ENCODE data around the gene PRKD1. TPM values are rescaled to one million over a fixed set of nuclear protein-coding genes. Genes with fewer than 3 reads are reported as not detected.

The PRKD1 gene
- polyA plus RNA-seq, 1 of the 3 experiments (the other 2 are of a cell fraction) = 0.07 TPM

DNA sequence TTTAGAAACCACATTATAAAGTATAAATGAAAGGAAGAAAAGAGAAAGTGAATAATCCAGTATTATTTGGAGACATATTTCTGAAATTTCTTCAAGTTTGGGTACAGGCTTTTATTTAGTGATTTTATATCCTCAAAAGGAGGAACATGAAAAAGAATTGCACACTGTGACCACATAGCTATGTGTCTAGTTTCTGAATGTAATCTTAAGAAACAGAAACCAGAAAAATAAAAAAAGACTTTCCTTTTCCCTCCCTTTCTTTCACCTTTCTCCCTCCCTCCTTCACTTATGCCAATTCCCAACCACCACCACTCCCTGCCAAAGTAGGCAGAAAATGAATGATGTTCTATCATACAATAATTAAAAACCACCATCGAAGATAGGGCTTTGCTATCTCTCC is 189.6 kb downstream of the PRKD1 start:
- no peak for DNase-seq
- H3K27ac ChIP-seq (ENCODE audit: low read depth in 2 of 2, low read length in 1 of 2) = no peak overlapping the region
- ChIA-PET POLR2A (no interaction called here), CTCF (no interaction called here)
- H3K9me2 ChIP-seq = no peaks in the 10 kb centered on the region
- H3K4me1 ChIP-seq (ENCODE audit: control insufficient read depth in 1 of 2, insufficient read depth in 2 of 2, low read depth in 1 of 2, low read length in 1 of 2) = no peaks in the 10 kb centered on the region
- no peaks in the 10 kb centered on the region for H3K36me3 ChIP-seq (replicated peaks in 1 of 2; ENCODE audit: control insufficient read depth in 1 of 2, insufficient read depth in 2 of 2, low read length in 1 of 2)
- H3K9ac ChIP-seq = no peak overlapping the region
- H3F3A ChIP-seq (replicated peaks; ENCODE audit: insufficient read depth) = no peaks in the 10 kb centered on the region
- H4K20me1 ChIP-seq (ENCODE audit: insufficient read depth) = no peaks in the 10 kb centered on the region
- no peak overlapping the region for H3K4me2 ChIP-seq
- H2AFZ ChIP-seq (ENCODE audit: low read depth) = no peak overlapping the region
- H3K9me3 ChIP-seq = no peaks in the 10 kb centered on the region
- 6% methylated on average over 1 of the region's 1 CpG for WGBS (ENCODE audit: low lambda C conversion rate)
- H3K79me2 ChIP-seq (ENCODE audit: insufficient read depth) = no peaks in the 10 kb centered on the region
- H3K27me3 ChIP-seq (ENCODE audit: insufficient read depth) = peaks cover 4% of the 10 kb centered on the region; the same call in 1 of the 2 replicates
- no peak overlapping the region for H3K4me3 ChIP-seq (ENCODE audit: low read depth in 2 of 2, low read length in 1 of 2)
- TF ChIP-seq GABPA (IDR thresholded peaks at IDR 0.05; ENCODE audit: low read depth) = no peak
- no peak for TF ChIP-seq EZH2phosphoT487 (IDR thresholded peaks at IDR 0.05; ENCODE audit: borderline replicate concordance, low read depth)
- no peak for TF ChIP-seq IRF3 (IDR thresholded peaks at IDR 0.05; ENCODE audit: low read depth, low read length)
- no peak for TF ChIP-seq RXRA (IDR thresholded peaks at IDR 0.05; ENCODE audit: borderline replicate concordance, low read depth)
- TF ChIP-seq USF1 (IDR thresholded peaks at IDR 0.05; ENCODE audit: borderline replicate concordance, low read depth) = no peak
- TF ChIP-seq, protein P1, sequence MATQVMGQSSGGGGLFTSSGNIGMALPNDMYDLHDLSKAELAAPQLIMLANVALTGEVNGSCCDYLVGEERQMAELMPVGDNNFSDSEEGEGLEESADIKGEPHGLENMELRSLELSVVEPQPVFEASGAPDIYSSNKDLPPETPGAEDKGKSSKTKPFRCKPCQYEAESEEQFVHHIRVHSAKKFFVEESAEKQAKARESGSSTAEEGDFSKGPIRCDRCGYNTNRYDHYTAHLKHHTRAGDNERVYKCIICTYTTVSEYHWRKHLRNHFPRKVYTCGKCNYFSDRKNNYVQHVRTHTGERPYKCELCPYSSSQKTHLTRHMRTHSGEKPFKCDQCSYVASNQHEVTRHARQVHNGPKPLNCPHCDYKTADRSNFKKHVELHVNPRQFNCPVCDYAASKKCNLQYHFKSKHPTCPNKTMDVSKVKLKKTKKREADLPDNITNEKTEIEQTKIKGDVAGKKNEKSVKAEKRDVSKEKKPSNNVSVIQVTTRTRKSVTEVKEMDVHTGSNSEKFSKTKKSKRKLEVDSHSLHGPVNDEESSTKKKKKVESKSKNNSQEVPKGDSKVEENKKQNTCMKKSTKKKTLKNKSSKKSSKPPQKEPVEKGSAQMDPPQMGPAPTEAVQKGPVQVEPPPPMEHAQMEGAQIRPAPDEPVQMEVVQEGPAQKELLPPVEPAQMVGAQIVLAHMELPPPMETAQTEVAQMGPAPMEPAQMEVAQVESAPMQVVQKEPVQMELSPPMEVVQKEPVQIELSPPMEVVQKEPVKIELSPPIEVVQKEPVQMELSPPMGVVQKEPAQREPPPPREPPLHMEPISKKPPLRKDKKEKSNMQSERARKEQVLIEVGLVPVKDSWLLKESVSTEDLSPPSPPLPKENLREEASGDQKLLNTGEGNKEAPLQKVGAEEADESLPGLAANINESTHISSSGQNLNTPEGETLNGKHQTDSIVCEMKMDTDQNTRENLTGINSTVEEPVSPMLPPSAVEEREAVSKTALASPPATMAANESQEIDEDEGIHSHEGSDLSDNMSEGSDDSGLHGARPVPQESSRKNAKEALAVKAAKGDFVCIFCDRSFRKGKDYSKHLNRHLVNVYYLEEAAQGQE (IDR thresholded peaks at IDR 0.05; ENCODE audit: low read depth, low read length) = no peak
- TF ChIP-seq SMC3 (IDR thresholded peaks at IDR 0.05; ENCODE audit: low read depth, low read length) = no peak
- no peak for TF ChIP-seq NFIC (IDR thresholded peaks at IDR 0.05; ENCODE audit: borderline replicate concordance)

DNA sequence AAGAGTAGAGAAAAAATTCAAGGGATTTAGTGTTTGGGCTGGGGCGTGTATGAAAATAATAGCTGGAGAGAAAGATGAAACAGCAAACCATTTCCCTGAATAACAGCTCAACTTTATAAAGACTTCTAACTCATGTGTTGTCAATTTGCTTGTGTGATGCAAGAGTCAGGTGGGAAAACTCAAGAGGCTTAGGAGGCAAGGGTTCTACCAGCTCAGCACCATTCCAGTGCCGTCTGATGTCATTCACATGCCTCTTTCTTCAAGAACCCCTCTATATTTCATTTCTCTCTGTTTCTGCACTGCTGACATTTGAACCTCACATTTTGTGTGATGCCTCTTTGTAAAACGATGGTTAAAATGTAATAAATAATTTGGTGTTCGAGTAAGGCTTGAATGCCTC is 192.2 kb downstream of the PRKD1 start:
- no peak overlapping the region for H3K27ac ChIP-seq (ENCODE audit: low read depth in 2 of 2, low read length in 1 of 2)
- CTCF ChIA-PET = no interaction called here
- TF ChIP-seq, protein P2, sequence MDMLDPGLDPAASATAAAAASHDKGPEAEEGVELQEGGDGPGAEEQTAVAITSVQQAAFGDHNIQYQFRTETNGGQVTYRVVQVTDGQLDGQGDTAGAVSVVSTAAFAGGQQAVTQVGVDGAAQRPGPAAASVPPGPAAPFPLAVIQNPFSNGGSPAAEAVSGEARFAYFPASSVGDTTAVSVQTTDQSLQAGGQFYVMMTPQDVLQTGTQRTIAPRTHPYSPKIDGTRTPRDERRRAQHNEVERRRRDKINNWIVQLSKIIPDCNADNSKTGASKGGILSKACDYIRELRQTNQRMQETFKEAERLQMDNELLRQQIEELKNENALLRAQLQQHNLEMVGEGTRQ (IDR thresholded peaks at IDR 0.05; ENCODE audit: borderline replicate concordance, low read depth, low read length) = no peak
- TF ChIP-seq TCF12 (IDR thresholded peaks at IDR 0.05) (no peak), GABPA (IDR thresholded peaks at IDR 0.05; ENCODE audit: low read depth) (no peak), SIN3A (IDR thresholded peaks at IDR 0.05; ENCODE audit: borderline replicate concordance, low read depth, low read length) (no peak), FOSL2 (IDR thresholded peaks at IDR 0.05; ENCODE audit: borderline replicate concordance, low read depth) (no peak)

More for the DNA sequence above, 192.2 kb downstream of the PRKD1 start:
- POLR2A ChIA-PET = interaction anchor here (0.6 kb wide), 1 partner anchor 73 kb away, joined by 3 read pairs; no protein-coding TSS in a partner anchor
- no peaks in the 10 kb centered on the region for H3K9me2 ChIP-seq
- 9% methylated on average over 4 of the region's 4 CpGs for WGBS (ENCODE audit: low lambda C conversion rate)
- H2AFZ ChIP-seq (ENCODE audit: low read depth) = no peak overlapping the region
- H3K9ac ChIP-seq = no peak overlapping the region
- H3K79me2 ChIP-seq (ENCODE audit: insufficient read depth) = no peaks in the 10 kb centered on the region
- no peak for DNase-seq
- no peak overlapping the region for H3K4me3 ChIP-seq (ENCODE audit: low read depth in 2 of 2, low read length in 1 of 2)
- no peaks in the 10 kb centered on the region for H3K4me1 ChIP-seq (ENCODE audit: control insufficient read depth in 1 of 2, insufficient read depth in 2 of 2, low read depth in 1 of 2, low read length in 1 of 2)
- no peaks in the 10 kb centered on the region for H3K9me3 ChIP-seq
- H3F3A ChIP-seq (replicated peaks; ENCODE audit: insufficient read depth) = no peaks in the 10 kb centered on the region
- no peaks in the 10 kb centered on the region for H3K36me3 ChIP-seq (replicated peaks in 1 of 2; ENCODE audit: control insufficient read depth in 1 of 2, insufficient read depth in 2 of 2, low read length in 1 of 2)
- peaks cover 5% of the 10 kb centered on the region; the same call in 1 of the 2 replicates for H3K27me3 ChIP-seq (ENCODE audit: insufficient read depth)
- H3K4me2 ChIP-seq = no peak overlapping the region
- H4K20me1 ChIP-seq (ENCODE audit: insufficient read depth) = no peaks in the 10 kb centered on the region

Measured in SK-N-SH (cell line).